B cell (primary cell): ENCODE results near the gene KSR1.

Experiments used
- EZH2 ChIP-seq: IDR thresholded peaks from 2 replicates; pipeline ENCODE4 v1.6.1; 2012; ENCODE audit warnings: borderline replicate concordance, low read depth, mild to moderate bottlenecking, moderate library complexity, low read length; ENCODE audit not compliant: insufficient read depth, poor library complexity, severe bottlenecking
- TF ChIP-seq, protein P1 (sequence below): fragments of 200-600 bp; IDR thresholded peaks from one replicate; pipeline ENCODE4 v1.8.0; 2022; ENCODE audit warnings: antibody characterized with exemption, mild to moderate bottlenecking

DNA sequence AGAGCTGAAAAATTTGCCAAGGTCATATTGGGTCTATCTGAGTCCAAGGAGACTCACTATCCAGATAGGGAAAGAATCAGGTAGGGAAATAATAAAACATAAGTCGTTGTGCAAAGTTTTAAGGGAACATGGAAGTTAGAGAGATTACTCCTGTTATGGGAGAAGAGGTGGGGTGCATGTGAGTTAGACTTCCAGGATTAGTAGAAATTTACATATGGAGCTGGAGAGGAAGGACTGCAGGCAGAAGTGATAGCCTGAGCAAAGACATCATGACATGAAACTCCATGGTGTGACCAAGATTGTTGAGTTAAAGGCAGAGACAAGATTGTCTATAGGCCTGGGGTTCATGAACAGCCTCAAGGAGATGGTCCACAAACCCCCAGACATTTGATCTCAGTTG, 5.8 kb upstream of the KSR1 start:
- TF ChIP-seq, protein P1, sequence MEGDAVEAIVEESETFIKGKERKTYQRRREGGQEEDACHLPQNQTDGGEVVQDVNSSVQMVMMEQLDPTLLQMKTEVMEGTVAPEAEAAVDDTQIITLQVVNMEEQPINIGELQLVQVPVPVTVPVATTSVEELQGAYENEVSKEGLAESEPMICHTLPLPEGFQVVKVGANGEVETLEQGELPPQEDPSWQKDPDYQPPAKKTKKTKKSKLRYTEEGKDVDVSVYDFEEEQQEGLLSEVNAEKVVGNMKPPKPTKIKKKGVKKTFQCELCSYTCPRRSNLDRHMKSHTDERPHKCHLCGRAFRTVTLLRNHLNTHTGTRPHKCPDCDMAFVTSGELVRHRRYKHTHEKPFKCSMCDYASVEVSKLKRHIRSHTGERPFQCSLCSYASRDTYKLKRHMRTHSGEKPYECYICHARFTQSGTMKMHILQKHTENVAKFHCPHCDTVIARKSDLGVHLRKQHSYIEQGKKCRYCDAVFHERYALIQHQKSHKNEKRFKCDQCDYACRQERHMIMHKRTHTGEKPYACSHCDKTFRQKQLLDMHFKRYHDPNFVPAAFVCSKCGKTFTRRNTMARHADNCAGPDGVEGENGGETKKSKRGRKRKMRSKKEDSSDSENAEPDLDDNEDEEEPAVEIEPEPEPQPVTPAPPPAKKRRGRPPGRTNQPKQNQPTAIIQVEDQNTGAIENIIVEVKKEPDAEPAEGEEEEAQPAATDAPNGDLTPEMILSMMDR: no peak
- TF ChIP-seq EZH2: no peak
